OCI-LY7 (cell line): Measurements from ENCODE around the gene COX17. TPM values are rescaled to one million over a fixed set of nuclear protein-coding genes. Genes with fewer than 3 reads are reported as not detected.

Experiments used
- BruUV-seq: library from RNA; stranded (reverse); fragments of 400-500 nt; replicated peaks from 2 replicates; lab custom pipeline; 2021; lab: Mats Ljungman, UMichigan
- CTCF ChIA-PET: fragments of 300-600 bp; sonication (Branson Sonifier 250); formaldehyde crosslinking; loops from one replicate; lab custom pipeline; 2022; ENCODE audit warnings: antibody characterized with exemption; ENCODE audit not compliant: unreplicated experiment; lab: Charles Lee
- POLR2A ChIA-PET: fragments of 300-600 bp; sonication (Branson Sonifier 250); formaldehyde crosslinking; loops from one replicate; lab custom pipeline; 2022; ENCODE audit warnings: antibody characterized with exemption; lab: Charles Lee
- DNase-seq: peaks from one replicate; pipeline ENCODE4 v3.0.0-alpha.2; 2015; ENCODE audit warnings: low spot score
- H2AFZ ChIP-seq: fragments of 200-600 bp; sonication (generic), shearing (Covaris generic); 2 replicates; pipeline ENCODE4 v1.6.1; 2014; ENCODE audit warnings: mild to moderate bottlenecking, antibody characterized with exemption, low read length, moderate library complexity
- H3K27ac ChIP-seq: fragments of 200-600 bp; sonication (generic); 2 replicates; pipeline ENCODE4 v1.5.1; 2014; ENCODE audit warnings: mixed run types, low read depth, mild to moderate bottlenecking, moderate library complexity, low read length, inconsistent platforms; ENCODE audit not compliant: poor library complexity, severe bottlenecking
- H3K36me3 ChIP-seq: fragments of 200-600 bp; sonication (generic); 2 replicates; pipeline ENCODE4 v1.6.1; 2014; ENCODE audit warnings: mild to moderate bottlenecking, antibody characterized with exemption, low read length, moderate library complexity, mixed read lengths; ENCODE audit not compliant: insufficient read depth
- H3K4me1 ChIP-seq: fragments of 200-600 bp; sonication (generic); 2 replicates; pipeline ENCODE4 v1.5.1; 2014; ENCODE audit warnings: mild to moderate bottlenecking, low read length; ENCODE audit not compliant: insufficient read depth, poor library complexity, severe bottlenecking
- H3K4me2 ChIP-seq: fragments of 200-600 bp; sonication (generic); 2 replicates; pipeline ENCODE4 v1.6.1; 2014; ENCODE audit warnings: mild to moderate bottlenecking, low read length
- H3K4me3 ChIP-seq: fragments of 200-600 bp; sonication (generic); 2 replicates; pipeline ENCODE4 v1.5.1; 2014; ENCODE audit warnings: mild to moderate bottlenecking, low read depth, low read length; ENCODE audit not compliant: poor library complexity, severe bottlenecking
- H3K79me2 ChIP-seq: fragments of 200-600 bp; sonication (generic); 2 replicates; pipeline ENCODE4 v1.6.1; 2016; ENCODE audit warnings: low read depth, mild to moderate bottlenecking, low read length, moderate library complexity, mixed read lengths; ENCODE audit not compliant: insufficient read depth
- H3K9me2 ChIP-seq: fragments of 200-600 bp; sonication (generic); 2 replicates; pipeline ENCODE4 v1.6.1; 2016; ENCODE audit warnings: mild to moderate bottlenecking, low read length, mixed read lengths; ENCODE audit not compliant: insufficient read depth
- H3K9me3 ChIP-seq: fragments of 200-600 bp; sonication (generic); 2 replicates; pipeline ENCODE4 v1.6.1; 2014; ENCODE audit warnings: mild to moderate bottlenecking, mixed run types, low read length, mixed read lengths
- H4K20me1 ChIP-seq: fragments of 200-600 bp; sonication (generic); 2 replicates; pipeline ENCODE4 v1.6.1; 2014; ENCODE audit warnings: mild to moderate bottlenecking, antibody characterized with exemption, low read length, moderate library complexity, mixed read lengths; ENCODE audit not compliant: insufficient read depth
- EZH2phosphoT487 ChIP-seq: fragments of 200-600 bp; sonication (generic); IDR thresholded peaks from 2 replicates; pipeline ENCODE4 v1.6.1; 2018; ENCODE audit warnings: low read depth, borderline replicate concordance, mild to moderate bottlenecking, mixed run types, antibody characterized with exemption, low read length, moderate library complexity, mixed read lengths
- intact Hi-C: fragments of 100-400 bp; cut with micrococcal nuclease; formaldehyde crosslinking; loops from one replicate; pipeline ENCODE4 v1.10.0; 2022; ENCODE audit not compliant: unreplicated experiment
- total RNA-seq, 2 experiments: library from RNA; depleted of rRNA in 1 of 2; stranded (reverse); fragments of >200 nt in 1 of 2; shearing (Covaris generic) in 1 of 2; gene quantifications; 2 replicates each; pipeline ENCODE4 v1.2.3, GENCODE V29; 2014 to 2022
- TF ChIP-seq, protein P1 (sequence below): fragments of 200-600 bp; sonication (generic); conservative IDR thresholded peaks from 2 replicates; pipeline ENCODE4 v1.5.1; 2014; ENCODE audit warnings: mild to moderate bottlenecking, antibody characterized with exemption, low read length, moderate library complexity, mixed read lengths

Gene COX17
- total RNA-seq, 2 experiments from 2014 or later: 77.3 to 80.0 TPM

DNA sequence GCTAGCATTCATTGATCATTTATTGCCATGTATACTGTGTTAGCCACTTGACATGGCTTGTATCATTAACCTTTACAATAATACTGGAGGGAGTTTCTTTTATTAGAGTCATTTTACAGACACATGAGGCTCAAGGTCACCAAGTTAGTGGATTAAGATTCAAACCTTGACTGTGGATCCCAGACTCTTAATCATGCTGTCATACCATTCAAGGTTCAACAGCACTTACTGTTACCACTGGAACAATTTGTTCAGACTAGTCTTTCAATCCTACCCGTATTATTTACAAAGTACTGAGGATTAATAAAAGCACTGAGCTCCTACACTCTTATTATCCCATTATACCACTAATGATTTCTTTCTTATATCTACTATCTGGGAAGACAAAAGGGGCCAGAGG lies 1.2 kb downstream of the COX17 start:
- Histone ChIP-seq H3K36me3 (peaks cover 47% of the 10 kb centered on the region), H3K4me3 (peak overlapping the region; percentile 87), H3K4me1 (peaks cover 25% of the 10 kb centered on the region), H3K9me2 (no peaks in the 10 kb centered on the region), H3K9me3 (no peaks in the 10 kb centered on the region), H4K20me1 (peaks cover 15% of the 10 kb centered on the region; the same call in 1 of the 2 replicates), H3K27ac (no peak overlapping the region), H3K4me2 (peak overlapping the region; percentile 90), H2AFZ (no peak overlapping the region), H3K79me2 (peaks cover 21% of the 10 kb centered on the region)
- no peak for DNase-seq
- TF ChIP-seq EZH2phosphoT487: no peak
- TF ChIP-seq, protein P1, sequence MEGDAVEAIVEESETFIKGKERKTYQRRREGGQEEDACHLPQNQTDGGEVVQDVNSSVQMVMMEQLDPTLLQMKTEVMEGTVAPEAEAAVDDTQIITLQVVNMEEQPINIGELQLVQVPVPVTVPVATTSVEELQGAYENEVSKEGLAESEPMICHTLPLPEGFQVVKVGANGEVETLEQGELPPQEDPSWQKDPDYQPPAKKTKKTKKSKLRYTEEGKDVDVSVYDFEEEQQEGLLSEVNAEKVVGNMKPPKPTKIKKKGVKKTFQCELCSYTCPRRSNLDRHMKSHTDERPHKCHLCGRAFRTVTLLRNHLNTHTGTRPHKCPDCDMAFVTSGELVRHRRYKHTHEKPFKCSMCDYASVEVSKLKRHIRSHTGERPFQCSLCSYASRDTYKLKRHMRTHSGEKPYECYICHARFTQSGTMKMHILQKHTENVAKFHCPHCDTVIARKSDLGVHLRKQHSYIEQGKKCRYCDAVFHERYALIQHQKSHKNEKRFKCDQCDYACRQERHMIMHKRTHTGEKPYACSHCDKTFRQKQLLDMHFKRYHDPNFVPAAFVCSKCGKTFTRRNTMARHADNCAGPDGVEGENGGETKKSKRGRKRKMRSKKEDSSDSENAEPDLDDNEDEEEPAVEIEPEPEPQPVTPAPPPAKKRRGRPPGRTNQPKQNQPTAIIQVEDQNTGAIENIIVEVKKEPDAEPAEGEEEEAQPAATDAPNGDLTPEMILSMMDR: no peak
- ChIA-PET CTCF (interaction anchor here (0.5 to 1.9 kb wide), 3 partner anchors 19 to 1005 kb away, joined by 3 to 4 read pairs (median 3); no protein-coding TSS in a partner anchor), POLR2A (interaction anchor here (0.7 to 1.6 kb wide), 11 partner anchors 9 to 427 kb away, joined by 3 to 8 read pairs (median 4); partner anchors contain the start of gene TIMMDC1)
- intact Hi-C loops: loop anchor here (5.0 to 10.0 kb wide), 2 partner anchors 431 to 671 kb away; partner anchors contain the start of genes B4GALT4 and LRRC58
- BruUV-seq: no TSS peak

DNA sequence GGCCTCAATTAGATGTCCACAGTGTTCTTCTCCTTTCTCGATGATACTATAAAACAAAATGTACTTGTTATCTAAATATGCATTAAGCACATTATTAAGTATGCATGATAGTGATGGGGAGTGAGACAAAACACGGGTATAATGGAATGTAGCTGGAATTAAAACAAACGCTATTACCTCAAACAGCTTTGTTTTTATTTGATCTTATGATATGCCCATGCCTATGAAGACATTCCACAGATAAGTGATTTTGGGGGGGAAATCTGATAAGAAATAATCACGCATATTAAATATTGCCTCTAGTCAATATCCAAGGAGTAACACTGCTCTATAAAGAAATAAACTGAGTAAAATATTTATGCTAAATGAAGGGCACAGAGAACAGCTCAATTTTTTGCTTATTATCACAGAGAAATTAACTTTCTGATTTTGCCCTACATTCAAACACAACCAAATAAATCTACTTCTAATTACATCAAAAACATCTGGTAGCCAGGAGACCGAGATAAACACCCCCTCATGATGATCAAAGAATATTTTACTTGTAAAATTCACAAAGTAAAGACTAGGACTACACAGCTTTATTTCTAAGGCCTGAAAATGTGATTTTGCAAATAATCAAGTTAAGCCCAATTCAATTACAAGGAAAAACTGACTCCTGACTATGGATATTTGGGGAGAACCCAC lies 1.9 kb downstream of the COX17 start:
- Histone ChIP-seq H3K9me2 (no peaks in the 10 kb centered on the region), H3K36me3 (peaks cover 54% of the 10 kb centered on the region), H4K20me1 (peaks cover 15% of the 10 kb centered on the region; the same call in 1 of the 2 replicates), H3K4me1 (peaks cover 22% of the 10 kb centered on the region), H3K4me3 (peak overlapping the region; percentile 87), H3K9me3 (no peaks in the 10 kb centered on the region), H3K4me2 (peak overlapping the region; percentile 90), H3K27ac (no peak overlapping the region), H3K79me2 (peaks cover 21% of the 10 kb centered on the region), H2AFZ (no peak overlapping the region)
- POLR2A ChIA-PET: interaction anchor here (0.7 to 1.4 kb wide), 10 partner anchors 8 to 1836 kb away, joined by 3 to 7 read pairs (median 4); partner anchors contain the start of gene TIMMDC1
- CTCF ChIA-PET: interaction anchor here (1.4 to 1.9 kb wide), 2 partner anchors 20 to 434 kb away, joined by 3 to 4 read pairs; no protein-coding TSS in a partner anchor
- intact Hi-C loops: loop anchor here (5.0 to 10.0 kb wide), 2 partner anchors 431 to 672 kb away; partner anchors contain the start of genes B4GALT4 and LRRC58
- BruUV-seq: no TSS peak
- TF ChIP-seq, protein P1: no peak
- TF ChIP-seq EZH2phosphoT487: no peak
- DNase-seq: no peak
